ENCODE data around the gene WWTR1.

Gene WWTR1

GRCh38 chr3:149657926-149658743 lies at the start of gene WWTR1:
Gene WWTR1, minus strand, starts transcription at chr3:149658025. Its CDS starts 719 bp downstream, at chr3:149657306.
- H3K4me3 ChIP-seq (ENCODE audit: low read depth, low read length), result peak within 1 kb of the TSS; percentile 75
- peak; percentile 47 for DNase-seq (ENCODE audit: low read depth)
- TF ChIP-seq CTCF (IDR thresholded peaks at IDR 0.05; ENCODE audit: low read depth, low read length, missing control alignments), result peak; percentile 9

- no peak for DNase-seq (ENCODE audit: low read depth)
- no peak overlapping the region for H3K4me3 ChIP-seq (ENCODE audit: low read depth, low read length)
- TF ChIP-seq CTCF (IDR thresholded peaks at IDR 0.05; ENCODE audit: low read depth, low read length, missing control alignments), result no peak
Measured at GRCh38 chr3:149706905-149707304, 49.1 kb upstream of the WWTR1 start.

GRCh38 chr3:149705416-149705815 lies 47.6 kb upstream of the WWTR1 start:
- no peak for TF ChIP-seq CTCF (IDR thresholded peaks at IDR 0.05; ENCODE audit: low read depth, low read length, missing control alignments)
- H3K4me3 ChIP-seq (ENCODE audit: low read depth, low read length), result no peak overlapping the region
- DNase-seq (ENCODE audit: low read depth), result no peak

GRCh38 chr3:149703466-149703865 lies 45.6 kb upstream of the WWTR1 start:
- TF ChIP-seq CTCF (IDR thresholded peaks at IDR 0.05; ENCODE audit: low read depth, low read length, missing control alignments), result no peak
- no peak for DNase-seq (ENCODE audit: low read depth)
- no peak overlapping the region for H3K4me3 ChIP-seq (ENCODE audit: low read depth, low read length)

- no peak overlapping the region for H3K4me3 ChIP-seq (ENCODE audit: low read depth, low read length)
- no peak for TF ChIP-seq CTCF (IDR thresholded peaks at IDR 0.05; ENCODE audit: low read depth, low read length, missing control alignments)
- DNase-seq (ENCODE audit: low read depth), result no peak
Measured at GRCh38 chr3:149702691-149703441, 45.0 kb upstream of the WWTR1 start.

- no peak for TF ChIP-seq CTCF (IDR thresholded peaks at IDR 0.05; ENCODE audit: low read depth, low read length, missing control alignments)
- H3K4me3 ChIP-seq (ENCODE audit: low read depth, low read length), result peak overlapping the region; percentile 41; the same call in 1 of the 2 replicates
Measured at GRCh38 chr3:149701977-149702350, 44.1 kb upstream of the WWTR1 start.

More at GRCh38 chr3:149701977-149702350, 44.1 kb upstream of the WWTR1 start:
- no peak for DNase-seq (ENCODE audit: low read depth)
